HepG2 (cell line): Measurements from ENCODE around the gene NFKBIZ. TPM values are rescaled to one million over a fixed set of nuclear protein-coding genes. Genes with fewer than 3 reads are reported as not detected.
A peak's percentile ranks its signal among the peaks of the same experiment; 100 is the strongest.

ENCODE experiments used
- ATAC-seq: fragments of 200-7000 bp; cut with Tn5 transposase; 3 replicates; pipeline ENCODE4 v1.9.1; 2020; ENCODE audit warnings: mild to moderate bottlenecking, moderate library complexity
- BruUV-seq: library from RNA; stranded (reverse); fragments of 400-500 nt; replicated peaks from 2 replicates; lab custom pipeline; 2021; lab: Mats Ljungman, UMichigan
- CTCF ChIA-PET: fragments of 300-600 bp; formaldehyde crosslinking; extraction: SDS; loops from one replicate; lab custom pipeline; 2021; ENCODE audit warnings: low total read pairs, inconsistent platforms, low intra/inter-chr PET ratio; lab: Yijun Ruan, JAX
- POLR2A ChIA-PET: fragments of 350-600 bp; sonication (Branson Sonifier 250); formaldehyde crosslinking; loops from one replicate; lab custom pipeline; 2020; ENCODE audit warnings: antibody characterized with exemption, inconsistent platforms; lab: Yijun Ruan, JAX
- DNase-seq: peaks from one replicate; pipeline ENCODE4 v3.0.0-alpha.2; 2015; ENCODE audit warnings: low spot score
- FAIRE-seq: peaks from 3 replicates; lab custom pipeline; 2011; peaks lifted over from hg19 to GRCh38; lab: Jason Lieb, UNC
- H2AFZ ChIP-seq: one replicate; pipeline ENCODE4 v1.6.1; 2011; ENCODE audit warnings: low read length, inconsistent platforms
- H3K27ac ChIP-seq: fragments of 300-600 bp; 3 replicates; pipeline ENCODE4 v1.8.0; 2011; ENCODE audit warnings: mixed run types, mild to moderate bottlenecking, mixed read lengths, low read length, inconsistent platforms; ENCODE audit not compliant: insufficient read depth; ENCODE audit errors: extremely low read length
- H3K27me3 ChIP-seq, 2 experiments: fragments of 200-600 bp in 1 of 2; 2 replicates in 1 of 2; 3 replicates in 1 of 2; pipeline versions ENCODE4 v1.6.0 to v1.8.0; 2011; ENCODE audit warnings: low read length in 2 of 2, mild to moderate bottlenecking in 2 of 2, moderate library complexity in 2 of 2, inconsistent platforms in 1 of 2; ENCODE audit not compliant: insufficient read depth in 2 of 2, control insufficient read depth in 1 of 2
- H3K36me3 ChIP-seq, 2 experiments: fragments of 200-600 bp in 1 of 2; replicated peaks in 1 of 2; 2 replicates in 1 of 2; 3 replicates in 1 of 2; pipeline versions ENCODE4 v1.5.1 to v1.8.0; 2011; ENCODE audit warnings: low read length in 2 of 2, inconsistent platforms in 1 of 2; ENCODE audit not compliant: insufficient read depth in 2 of 2, control insufficient read depth in 1 of 2
- H3K4me1 ChIP-seq: 2 replicates; pipeline ENCODE4 v1.5.1; 2012; ENCODE audit warnings: low read length, inconsistent platforms; ENCODE audit not compliant: insufficient read depth
- H3K4me2 ChIP-seq: 2 replicates; pipeline ENCODE4 v1.6.0; 2011; ENCODE audit warnings: low read depth, low read length, inconsistent platforms
- H3K4me3 ChIP-seq, 3 experiments: fragments of 200-600 bp in 1 of 3; sonication (generic), shearing (Covaris generic) in 1 of 3; replicated peaks in 1 of 3; 2 replicates each; pipeline ENCODE4 v1.5.1; 2011 to 2016; ENCODE audit warnings: low read length in 3 of 3, inconsistent platforms in 2 of 3, low read depth in 2 of 3, mild to moderate bottlenecking in 2 of 3, control low read depth in 1 of 3, mixed read lengths in 1 of 3; ENCODE audit not compliant: insufficient read depth in 1 of 3
- H3K79me2 ChIP-seq: one replicate; pipeline ENCODE4 v1.6.1; 2011; ENCODE audit warnings: low read length, inconsistent platforms; ENCODE audit not compliant: insufficient read depth
- H3K9ac ChIP-seq: 2 replicates; pipeline ENCODE4 v1.6.0; 2011; ENCODE audit warnings: mild to moderate bottlenecking, low read depth, low read length, inconsistent platforms; ENCODE audit not compliant: insufficient read depth
- H3K9me3 ChIP-seq: 2 replicates; pipeline ENCODE4 v1.5.1; 2012; ENCODE audit warnings: mild to moderate bottlenecking, low read length
- H4K20me1 ChIP-seq: 2 replicates; pipeline ENCODE4 v1.6.0; 2011; ENCODE audit warnings: inconsistent platforms, mild to moderate bottlenecking, low read length, moderate library complexity; ENCODE audit not compliant: insufficient read depth
- DNMT1 ChIP-seq: sonication (generic); formaldehyde crosslinking; IDR thresholded peaks from 2 replicates; pipeline ENCODE4 v1.5.1; 2020; ENCODE audit warnings: mild to moderate bottlenecking, missing genetic modification reagents
- ESRRA ChIP-seq: sonication (generic); formaldehyde crosslinking; IDR thresholded peaks from 2 replicates; pipeline ENCODE4 v1.5.1; 2020; ENCODE audit warnings: mild to moderate bottlenecking, low read depth, missing genetic modification reagents
- JUN ChIP-seq: sonication (generic); formaldehyde crosslinking; IDR thresholded peaks from 2 replicates; pipeline ENCODE4 v1.4.0; 2020; ENCODE audit warnings: mild to moderate bottlenecking, missing genetic modification reagents
- MAZ ChIP-seq, 2 experiments: sonication (generic) in 1 of 2; formaldehyde crosslinking in 1 of 2; IDR thresholded peaks; 2 replicates each; pipeline versions ENCODE4 v1.5.0 to v1.6.1; 2012 to 2020; ENCODE audit warnings: low read depth in 2 of 2, mild to moderate bottlenecking in 2 of 2, borderline replicate concordance in 1 of 2, improper control_type of control experiment in 1 of 2, low read length in 1 of 2, missing genetic modification reagents in 1 of 2, moderate library complexity in 1 of 2
- POGZ ChIP-seq: sonication (generic); formaldehyde crosslinking; IDR thresholded peaks from 2 replicates; pipeline ENCODE4 v1.4.0; 2020; ENCODE audit warnings: mild to moderate bottlenecking, missing genetic modification reagents
- PRPF4 ChIP-seq: fragments of 200-400 bp; formaldehyde crosslinking; IDR thresholded peaks from 2 replicates; pipeline ENCODE4 v1.6.1; 2016; ENCODE audit warnings: low read length, low read depth; ENCODE audit not compliant: poor library complexity, severe bottlenecking
- ZNF256 ChIP-seq: sonication (generic); formaldehyde crosslinking; conservative IDR thresholded peaks from 2 replicates; pipeline ENCODE4 v1.4.0; 2020; ENCODE audit warnings: missing genetic modification reagents
- ZNF34 ChIP-seq: sonication (generic); formaldehyde crosslinking; IDR thresholded peaks from 2 replicates; pipeline ENCODE4 v1.4.0; 2020; ENCODE audit warnings: mild to moderate bottlenecking, missing genetic modification reagents, borderline replicate concordance
- WGBS: methylation state at CpG from one replicate; pipeline ENCODE4 v1.1.6; 2017; ENCODE audit warnings: low lambda C conversion rate; 5-methylcytosine and 5-hydroxymethylcytosine counted together
- in situ Hi-C: cut with HindIII; loops from 2 replicates; pipeline ENCODE4 v1.10.0; 2017; ENCODE audit warnings: low pct_unique_long_range_greater_than_20kb; ENCODE audit not compliant: extremely low pct_ligation_motif_present
- intact Hi-C: fragments of 100-400 bp; cut with micrococcal nuclease; formaldehyde crosslinking; loops from one replicate; pipeline ENCODE4 v1.10.0; 2022; ENCODE audit not compliant: unreplicated experiment
- polyA plus RNA-seq, 8 experiments: library from polyadenylated mRNA; depleted of rRNA in 3 of 8; stranded (reverse) in 7 of 8; unstranded in 1 of 8; fragments of >200 nt; fragmentation: Illumina TruSeq in 4 of 8; extraction: Trizol in 4 of 8; gene quantifications; 2 replicates each; pipeline versions ENCODE4 v1.2.1 to v1.2.3, GENCODE V29; 2011 to 2016; ENCODE audit warnings: low read depth in 4 of 8, missing spikeins in 1 of 8, mixed read lengths in 1 of 8; ENCODE audit not compliant: insufficient read depth in 1 of 8
- total RNA-seq, 5 experiments: library from RNA; depleted of rRNA; stranded (reverse); fragments of >200 nt; fragmentation: Illumina TruSeq; extraction: Trizol; gene quantifications; 2 replicates each; pipeline ENCODE4 v1.2.3, GENCODE V29; 2016; ENCODE audit warnings: low read depth in 1 of 5
- TF ChIP-seq, protein P1 (sequence below): sonication (generic); formaldehyde crosslinking; IDR thresholded peaks from 2 replicates; pipeline ENCODE4 v1.8.1; 2022; ENCODE audit warnings: mild to moderate bottlenecking, missing genetic modification reagents
- TF ChIP-seq, protein P2 (sequence below): fragments of 450-650 bp; IDR thresholded peaks from 2 replicates; pipeline ENCODE4 v1.6.1; 2017; ENCODE audit warnings: mild to moderate bottlenecking
- TF ChIP-seq, protein P3 (sequence below): IDR thresholded peaks from 2 replicates; pipeline ENCODE4 v1.6.1; 2012; ENCODE audit warnings: low read length, improper control_type of control experiment

NFKBIZ gene
- total and polyA plus RNA-seq, 2 of the 13 experiments (the other 11 are each of a cell fraction or from before 2014, with no cell fraction given), result 25.9 to 60.6 TPM

DNA sequence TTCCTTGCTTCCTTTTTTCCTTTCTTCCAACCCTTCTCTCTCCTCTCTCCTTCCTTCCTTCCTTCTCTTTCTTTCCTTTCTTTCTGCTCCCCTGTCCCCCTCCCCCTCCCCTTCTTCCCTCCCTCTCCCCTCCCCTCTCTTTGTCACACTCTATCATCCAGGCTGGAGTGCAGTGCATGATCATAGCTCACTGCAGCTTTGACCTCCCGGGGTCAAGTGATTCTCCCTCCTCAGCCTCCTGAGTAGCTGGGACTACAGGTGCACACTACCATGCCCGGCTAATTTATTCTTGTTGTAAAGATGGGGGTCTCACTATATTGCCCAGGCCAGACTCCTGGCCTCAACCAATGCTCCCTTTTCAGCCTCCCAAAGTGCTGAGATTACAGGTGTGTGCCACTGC, 18.7 kb downstream of the NFKBIZ start:
- DNase-seq, result no peak
- 59% methylated on average over 2 of the region's 2 CpGs for WGBS
- no peak for TF ChIP-seq ZNF34 (CRISPR knock-in tag)
- TF ChIP-seq, protein P1, sequence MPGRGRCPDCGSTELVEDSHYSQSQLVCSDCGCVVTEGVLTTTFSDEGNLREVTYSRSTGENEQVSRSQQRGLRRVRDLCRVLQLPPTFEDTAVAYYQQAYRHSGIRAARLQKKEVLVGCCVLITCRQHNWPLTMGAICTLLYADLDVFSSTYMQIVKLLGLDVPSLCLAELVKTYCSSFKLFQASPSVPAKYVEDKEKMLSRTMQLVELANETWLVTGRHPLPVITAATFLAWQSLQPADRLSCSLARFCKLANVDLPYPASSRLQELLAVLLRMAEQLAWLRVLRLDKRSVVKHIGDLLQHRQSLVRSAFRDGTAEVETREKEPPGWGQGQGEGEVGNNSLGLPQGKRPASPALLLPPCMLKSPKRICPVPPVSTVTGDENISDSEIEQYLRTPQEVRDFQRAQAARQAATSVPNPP, result no peak
- TF ChIP-seq ZNF256, result no peak
- TF ChIP-seq JUN, result no peak
- TF ChIP-seq, protein P2, sequence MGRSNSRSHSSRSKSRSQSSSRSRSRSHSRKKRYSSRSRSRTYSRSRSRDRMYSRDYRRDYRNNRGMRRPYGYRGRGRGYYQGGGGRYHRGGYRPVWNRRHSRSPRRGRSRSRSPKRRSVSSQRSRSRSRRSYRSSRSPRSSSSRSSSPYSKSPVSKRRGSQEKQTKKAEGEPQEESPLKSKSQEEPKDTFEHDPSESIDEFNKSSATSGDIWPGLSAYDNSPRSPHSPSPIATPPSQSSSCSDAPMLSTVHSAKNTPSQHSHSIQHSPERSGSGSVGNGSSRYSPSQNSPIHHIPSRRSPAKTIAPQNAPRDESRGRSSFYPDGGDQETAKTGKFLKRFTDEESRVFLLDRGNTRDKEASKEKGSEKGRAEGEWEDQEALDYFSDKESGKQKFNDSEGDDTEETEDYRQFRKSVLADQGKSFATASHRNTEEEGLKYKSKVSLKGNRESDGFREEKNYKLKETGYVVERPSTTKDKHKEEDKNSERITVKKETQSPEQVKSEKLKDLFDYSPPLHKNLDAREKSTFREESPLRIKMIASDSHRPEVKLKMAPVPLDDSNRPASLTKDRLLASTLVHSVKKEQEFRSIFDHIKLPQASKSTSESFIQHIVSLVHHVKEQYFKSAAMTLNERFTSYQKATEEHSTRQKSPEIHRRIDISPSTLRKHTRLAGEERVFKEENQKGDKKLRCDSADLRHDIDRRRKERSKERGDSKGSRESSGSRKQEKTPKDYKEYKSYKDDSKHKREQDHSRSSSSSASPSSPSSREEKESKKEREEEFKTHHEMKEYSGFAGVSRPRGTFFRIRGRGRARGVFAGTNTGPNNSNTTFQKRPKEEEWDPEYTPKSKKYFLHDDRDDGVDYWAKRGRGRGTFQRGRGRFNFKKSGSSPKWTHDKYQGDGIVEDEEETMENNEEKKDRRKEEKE, result no peak
- no peak for TF ChIP-seq ESRRA (CRISPR knock-in tag)
- TF ChIP-seq DNMT1, result no peak
- no peak for TF ChIP-seq POGZ (CRISPR knock-in tag)
- TF ChIP-seq PRPF4, result no peak
- no peak for TF ChIP-seq MAZ (IDR thresholded peaks at IDR 0.05; ENCODE audit: borderline replicate concordance, low read depth, low read length)
- no peak for TF ChIP-seq MAZ (CRISPR knock-in tag; IDR thresholded peaks at IDR 0.05; ENCODE audit: low read depth)
- TF ChIP-seq, protein P3, sequence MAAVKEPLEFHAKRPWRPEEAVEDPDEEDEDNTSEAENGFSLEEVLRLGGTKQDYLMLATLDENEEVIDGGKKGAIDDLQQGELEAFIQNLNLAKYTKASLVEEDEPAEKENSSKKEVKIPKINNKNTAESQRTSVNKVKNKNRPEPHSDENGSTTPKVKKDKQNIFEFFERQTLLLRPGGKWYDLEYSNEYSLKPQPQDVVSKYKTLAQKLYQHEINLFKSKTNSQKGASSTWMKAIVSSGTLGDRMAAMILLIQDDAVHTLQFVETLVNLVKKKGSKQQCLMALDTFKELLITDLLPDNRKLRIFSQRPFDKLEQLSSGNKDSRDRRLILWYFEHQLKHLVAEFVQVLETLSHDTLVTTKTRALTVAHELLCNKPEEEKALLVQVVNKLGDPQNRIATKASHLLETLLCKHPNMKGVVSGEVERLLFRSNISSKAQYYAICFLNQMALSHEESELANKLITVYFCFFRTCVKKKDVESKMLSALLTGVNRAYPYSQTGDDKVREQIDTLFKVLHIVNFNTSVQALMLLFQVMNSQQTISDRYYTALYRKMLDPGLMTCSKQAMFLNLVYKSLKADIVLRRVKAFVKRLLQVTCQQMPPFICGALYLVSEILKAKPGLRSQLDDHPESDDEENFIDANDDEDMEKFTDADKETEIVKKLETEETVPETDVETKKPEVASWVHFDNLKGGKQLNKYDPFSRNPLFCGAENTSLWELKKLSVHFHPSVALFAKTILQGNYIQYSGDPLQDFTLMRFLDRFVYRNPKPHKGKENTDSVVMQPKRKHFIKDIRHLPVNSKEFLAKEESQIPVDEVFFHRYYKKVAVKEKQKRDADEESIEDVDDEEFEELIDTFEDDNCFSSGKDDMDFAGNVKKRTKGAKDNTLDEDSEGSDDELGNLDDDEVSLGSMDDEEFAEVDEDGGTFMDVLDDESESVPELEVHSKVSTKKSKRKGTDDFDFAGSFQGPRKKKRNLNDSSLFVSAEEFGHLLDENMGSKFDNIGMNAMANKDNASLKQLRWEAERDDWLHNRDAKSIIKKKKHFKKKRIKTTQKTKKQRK, result no peak
- Histone ChIP-seq H3K27ac (no peak overlapping the region), H3K4me3 (no peak overlapping the region), H3K9me3 (no peaks in the 10 kb centered on the region), H3K27me3 (no peaks in the 10 kb centered on the region; a peak in 1 of 5 replicates), H3K79me2 (no peaks in the 10 kb centered on the region), H3K36me3 (no peaks in the 10 kb centered on the region), H4K20me1 (no peaks in the 10 kb centered on the region), H2AFZ (no peak overlapping the region), H3K4me1 (peaks cover 32% of the 10 kb centered on the region), H3K4me2 (0 out of 2 replicates have a peak overlapping the region, but pooled peaks have one; percentile 24), H3K9ac (no peak overlapping the region)
- ATAC-seq, result peak; percentile 5
- no peak for FAIRE-seq
- POLR2A ChIA-PET, result interaction anchor here (1.4 to 2.6 kb wide), 3 partner anchors 13 to 19 kb away, joined by 3 to 14 read pairs (median 8); partner anchors contain the start of gene NFKBIZ
- no TSS peak for BruUV-seq
- in situ Hi-C loops (no loop called here), intact Hi-C loops (no loop called here)
- CTCF ChIA-PET, result no interaction called here
